HCT116 (cell line): ENCODE results near the gene SUZ12. TPM values are rescaled to one million over a fixed set of nuclear protein-coding genes. Genes with fewer than 3 reads are reported as not detected.

Source experiments
- ATAC-seq: fragments of 200-7000 bp; cut with Tn5 transposase; 2 replicates; pipeline ENCODE4 v1.9.1; 2020; ENCODE audit warnings: mild to moderate bottlenecking, moderate library complexity
- BruUV-seq: library from RNA; stranded (reverse); fragments of 400-500 nt; replicated peaks from 2 replicates; lab custom pipeline; 2021; lab: Mats Ljungman, UMichigan
- CTCF ChIA-PET: fragments of 300-600 bp; sonication (Branson Sonifier 250); formaldehyde crosslinking; loops from one replicate; lab custom pipeline; 2021; ENCODE audit warnings: antibody characterized with exemption; lab: Charles Lee
- POLR2A ChIA-PET: fragments of 300-600, 350-600 bp; sonication (Branson Sonifier 250); formaldehyde crosslinking; loops from one replicate; lab custom pipeline; 2021; ENCODE audit warnings: antibody characterized with exemption; lab: Charles Lee
- RAD21 ChIA-PET, 2 experiments: fragments of 300-600 bp; sonication (Branson Sonifier 250); formaldehyde crosslinking; loops; one replicate each; lab custom pipeline; 2023; ENCODE audit warnings: low total read pairs in 2 of 2; ENCODE audit not compliant: uncharacterized antibody in 2 of 2, unreplicated experiment in 2 of 2, low non-redundant PET in 1 of 2; lab: Charles Lee
- DNase-seq: peaks from one replicate; pipeline ENCODE4 v3.0.0-alpha.2; 2010; ENCODE audit warnings: low read depth, low spot score
- H2AFZ ChIP-seq: fragments of 200-600 bp; shearing (Covaris generic), sonication (generic); 2 replicates; pipeline ENCODE4 v1.6.1; 2017; ENCODE audit warnings: low read depth, mixed run types, mixed read lengths, antibody characterized with exemption, low read length; ENCODE audit not compliant: poor library complexity, severe bottlenecking
- H3K27ac ChIP-seq: 2 replicates; pipeline ENCODE4 v1.5.1; 2012; ENCODE audit warnings: low read depth, low read length
- H3K27me3 ChIP-seq: fragments of 200-600 bp; sonication (generic); 2 replicates; pipeline ENCODE4 v1.6.1; 2016; ENCODE audit warnings: mixed run types, low read length, mixed read lengths; ENCODE audit not compliant: insufficient read depth
- H3K36me3 ChIP-seq, 2 experiments: fragments of 200-500 bp in 1 of 2; fragments of 200-600 bp in 1 of 2; sonication (Bioruptor generic) in 1 of 2; sonication (generic) in 1 of 2; 2 replicates each; pipeline versions ENCODE4 v1.5.1 to v1.6.1; 2014 to 2016; ENCODE audit warnings: low read length in 2 of 2, inconsistent platforms in 1 of 2, mixed read lengths in 1 of 2, mixed run types in 1 of 2; ENCODE audit not compliant: insufficient read depth in 2 of 2, control insufficient read depth in 1 of 2
- H3K4me1 ChIP-seq, 2 experiments: fragments of 200-600 bp in 1 of 2; sonication (generic) in 1 of 2; 2 replicates each; pipeline versions ENCODE4 v1.5.1 to v1.6.1; 2012 to 2017; ENCODE audit warnings: low read length in 2 of 2, inconsistent platforms in 1 of 2, mild to moderate bottlenecking in 1 of 2, mixed read lengths in 1 of 2, mixed run types in 1 of 2, moderate library complexity in 1 of 2; ENCODE audit not compliant: insufficient read depth in 2 of 2, control insufficient read depth in 1 of 2
- H3K4me2 ChIP-seq: fragments of 200-600 bp; sonication (generic); 2 replicates; pipeline ENCODE4 v1.6.1; 2017; ENCODE audit warnings: mixed run types, low read length, mixed read lengths
- H3K4me3 ChIP-seq, 2 experiments: fragments of 200-600 bp in 1 of 2; sonication (generic) in 1 of 2; replicated peaks in 1 of 2; 2 replicates each; pipeline ENCODE4 v1.5.1; 2011 to 2016; ENCODE audit warnings: low read length in 2 of 2, control low read depth in 1 of 2, low read depth in 1 of 2, mild to moderate bottlenecking in 1 of 2, mixed read lengths in 1 of 2, mixed run types in 1 of 2
- H3K79me2 ChIP-seq: fragments of 200-600 bp; sonication (generic); 2 replicates; pipeline ENCODE4 v1.6.1; 2017; ENCODE audit warnings: mild to moderate bottlenecking, mixed run types, low read length, moderate library complexity, mixed read lengths; ENCODE audit not compliant: insufficient read depth
- H3K9ac ChIP-seq: fragments of 200-600 bp; sonication (generic); 2 replicates; pipeline ENCODE4 v1.6.1; 2016; ENCODE audit warnings: low read length, mixed read lengths
- H3K9me2 ChIP-seq: fragments of 200-600 bp; sonication (generic), shearing (Covaris generic); 2 replicates; pipeline ENCODE4 v1.6.1; 2017; ENCODE audit warnings: mixed run types, mild to moderate bottlenecking, moderate library complexity; ENCODE audit not compliant: insufficient read depth
- H3K9me3 ChIP-seq, 2 experiments: fragments of 200-500 bp in 1 of 2; fragments of 200-600 bp in 1 of 2; sonication (Bioruptor generic) in 1 of 2; sonication (generic) in 1 of 2; 2 replicates each; pipeline ENCODE4 v1.6.1; 2014 to 2017; ENCODE audit warnings: low read length in 2 of 2, mixed read lengths in 2 of 2, inconsistent platforms in 1 of 2, low read depth in 1 of 2, mild to moderate bottlenecking in 1 of 2, mixed run types in 1 of 2, moderate library complexity in 1 of 2; ENCODE audit not compliant: control insufficient read depth in 1 of 2, insufficient read depth in 1 of 2
- H4K20me1 ChIP-seq: fragments of 200-600 bp; sonication (generic), shearing (Covaris generic); 2 replicates; pipeline ENCODE4 v1.6.1; 2017; ENCODE audit warnings: mixed run types, mild to moderate bottlenecking, moderate library complexity; ENCODE audit not compliant: insufficient read depth
- ATF3 ChIP-seq: IDR thresholded peaks from 2 replicates; pipeline ENCODE4 v1.6.1; 2012
- CTCF ChIP-seq, 3 experiments: fragments of 200-600 bp in 1 of 3; sonication (generic) in 1 of 3; IDR thresholded peaks in 2 of 3; conservative IDR thresholded peaks in 1 of 3; 2 replicates each; pipeline ENCODE4 v1.5.1; 2012 to 2017; ENCODE audit warnings: low read depth in 2 of 3, low read length in 2 of 3, antibody characterized with exemption in 1 of 3, borderline replicate concordance in 1 of 3, control low read depth in 1 of 3, mild to moderate bottlenecking in 1 of 3, mixed read lengths in 1 of 3, mixed run types in 1 of 3, moderate library complexity in 1 of 3; ENCODE audit not compliant: insufficient read depth in 1 of 3
- ELF1 ChIP-seq: IDR thresholded peaks from 2 replicates; pipeline ENCODE4 v1.6.1; 2012; ENCODE audit warnings: low read depth, borderline replicate concordance
- EZH2 ChIP-seq: fragments of 200-600 bp; sonication (generic); IDR thresholded peaks from 2 replicates; pipeline ENCODE4 v1.6.1; 2017; ENCODE audit warnings: antibody characterized with exemption, mixed run types
- JUND ChIP-seq: IDR thresholded peaks from 2 replicates; pipeline ENCODE4 v1.6.1; 2012
- MAX ChIP-seq: IDR thresholded peaks from 2 replicates; pipeline ENCODE4 v1.6.1; 2012
- POLR2A ChIP-seq: IDR thresholded peaks from 2 replicates; pipeline ENCODE4 v1.7.0; 2011; ENCODE audit warnings: borderline replicate concordance; ENCODE audit not compliant: insufficient read depth, insufficient read length; ENCODE audit errors: extremely low read depth
- POLR2AphosphoS5 ChIP-seq: IDR thresholded peaks from 2 replicates; pipeline ENCODE4 v1.6.1; 2011; ENCODE audit warnings: mild to moderate bottlenecking, low read depth, low read length, moderate library complexity
- RAD21 ChIP-seq: IDR thresholded peaks from 2 replicates; pipeline ENCODE4 v1.6.1; 2012; ENCODE audit warnings: low read depth, mild to moderate bottlenecking
- REST ChIP-seq: IDR thresholded peaks from 2 replicates; pipeline ENCODE4 v1.6.1; 2012; ENCODE audit warnings: low read depth
- SP1 ChIP-seq: IDR thresholded peaks from 2 replicates; pipeline ENCODE4 v1.6.1; 2012; ENCODE audit warnings: low read depth
- TCF7L2 ChIP-seq: IDR thresholded peaks from 2 replicates; pipeline ENCODE4 v1.7.0; 2011; ENCODE audit warnings: borderline replicate concordance, inconsistent platforms; ENCODE audit not compliant: insufficient read depth, insufficient read length; ENCODE audit errors: extremely low read depth
- ZFX ChIP-seq: fragments of 450-650 bp; IDR thresholded peaks from 2 replicates; pipeline ENCODE4 v1.6.1; 2017
- ZNF274 ChIP-seq: fragments of 200-500 bp; sonication (Bioruptor generic); IDR thresholded peaks from 2 replicates; pipeline ENCODE4 v1.6.1; 2014; ENCODE audit warnings: mild to moderate bottlenecking, low read depth, low read length, inconsistent platforms
- intact Hi-C: fragments of 100-400 bp; cut with micrococcal nuclease; formaldehyde crosslinking; loops from 2 replicates; pipeline ENCODE4 v1.10.0; 2022
- total RNA-seq: library from RNA; stranded (reverse); gene quantifications from one replicate; pipeline ENCODE4 v1.2.1, GENCODE V29; 2021; ENCODE audit not compliant: unreplicated experiment

SUZ12 gene
- total RNA-seq, 1 experiment from 2014 or later = 44.9 TPM

GRCh38 chr17:32020943-32021614 is 84.3 kb downstream of the SUZ12 start:
- Histone ChIP-seq H3K9ac (no peak overlapping the region), H4K20me1 (no peaks in the 10 kb centered on the region), H3K36me3 (no peaks in the 10 kb centered on the region), H3K27ac (no peak overlapping the region), H3K27me3 (no peaks in the 10 kb centered on the region), H3K4me3 (no peak overlapping the region), H2AFZ (no peak overlapping the region), H3K9me2 (no peaks in the 10 kb centered on the region), H3K9me3 (no peaks in the 10 kb centered on the region), H3K4me1 (no peaks in the 10 kb centered on the region), H3K79me2 (no peaks in the 10 kb centered on the region), H3K4me2 (no peak overlapping the region)
- intact Hi-C loops = no loop called here
- BruUV-seq = no TSS peak
- DNase-seq = no peak
- POLR2A ChIA-PET = no interaction called here
- no peak for TF ChIP-seq ELF1
- RAD21 ChIA-PET = no interaction called here
- CTCF ChIA-PET = no interaction called here
- no peak for ATAC-seq

GRCh38 chr17:32021615-32021955 is 84.8 kb downstream of the SUZ12 start:
- Histone ChIP-seq H3K9ac (no peak overlapping the region), H4K20me1 (no peaks in the 10 kb centered on the region), H3K79me2 (no peaks in the 10 kb centered on the region), H3K4me1 (no peaks in the 10 kb centered on the region), H3K9me3 (no peaks in the 10 kb centered on the region), H2AFZ (no peak overlapping the region), H3K9me2 (no peaks in the 10 kb centered on the region), H3K36me3 (no peaks in the 10 kb centered on the region), H3K4me3 (no peak overlapping the region), H3K27me3 (no peaks in the 10 kb centered on the region), H3K4me2 (no peak overlapping the region), H3K27ac (no peak overlapping the region)
- ChIA-PET RAD21 (no interaction called here), POLR2A (no interaction called here), CTCF (no interaction called here)
- ATAC-seq (no peak), DNase-seq (no peak)
- intact Hi-C loops = no loop called here
- BruUV-seq = no TSS peak
- TF ChIP-seq TCF7L2 (no peak), ATF3 (no peak), POLR2A (no peak), SP1 (no peak), EZH2 (no peak), MAX (no peak), JUND (no peak), ZFX (no peak), CTCF (IDR thresholded peaks at IDR 0.05 in 2 of 3, conservative IDR thresholded peaks at IDR 0.05 in 1 of 3; ENCODE audit: borderline replicate concordance in 1 of 3, insufficient read depth in 1 of 3, low read depth in 2 of 3, low read length in 2 of 3) (no peak), ZNF274 (no peak), REST (no peak), POLR2AphosphoS5 (no peak), RAD21 (no peak), ELF1 (no peak)
